K562 (cell line): Measurements from ENCODE around the gene FLAD1. TPM values are rescaled to one million over a fixed set of nuclear protein-coding genes. Genes with fewer than 3 reads are reported as not detected.

Experiments used
- ATAC-seq: fragments of 200-7000 bp; cut with Tn5 transposase; 3 replicates; pipeline ENCODE4 v1.9.1; 2020; ENCODE audit warnings: moderate library complexity
- BruUV-seq: library from RNA; stranded (reverse); fragments of 400-500 nt; replicated peaks from 2 replicates; lab custom pipeline; 2021; lab: Mats Ljungman, UMichigan
- CTCF ChIA-PET: fragments of 300-600 bp; formaldehyde crosslinking; extraction: SDS; loops from one replicate; lab custom pipeline; 2021; ENCODE audit warnings: low intra/inter-chr PET ratio; lab: Yijun Ruan, JAX
- POLR2A ChIA-PET: fragments of 300-600, 350-650 bp; sonication (Branson Sonifier 250); formaldehyde crosslinking; extraction: SDS; loops from one replicate; lab custom pipeline; 2021; ENCODE audit warnings: antibody characterized with exemption, inconsistent platforms; lab: Yijun Ruan, JAX
- DNase-seq, 4 experiments: peaks; one replicate each; pipeline versions ENCODE4 v3.0.0 to v3.0.0-alpha.2; 2011 to 2018; ENCODE audit warnings: low spot score in 3 of 4, mixed read lengths in 3 of 4; ENCODE audit errors: extremely low read depth in 1 of 4
- FAIRE-seq: peaks from 2 replicates; lab custom pipeline; 2011; peaks lifted over from hg19 to GRCh38; lab: Jason Lieb, UNC
- H2AFZ ChIP-seq: 2 replicates; pipeline ENCODE4 v1.6.0; 2011; ENCODE audit warnings: low read depth, low read length, control low read depth, inconsistent platforms
- H3K27ac ChIP-seq: fragments of 200-600 bp; 3 replicates; pipeline ENCODE4 v1.8.0; 2011; ENCODE audit warnings: low read depth, mild to moderate bottlenecking, control low read depth, inconsistent platforms, low read length, moderate library complexity, mixed read lengths; ENCODE audit errors: extremely low read depth
- H3K27me3 ChIP-seq, 2 experiments: fragments of 300-600 bp in 1 of 2; 2 replicates in 1 of 2; 3 replicates in 1 of 2; pipeline versions ENCODE4 v1.6.0 to v1.8.0; 2011; ENCODE audit warnings: inconsistent platforms in 2 of 2, low read length in 2 of 2, mild to moderate bottlenecking in 1 of 2, mixed read lengths in 1 of 2, moderate library complexity in 1 of 2; ENCODE audit not compliant: control insufficient read depth in 2 of 2, insufficient read depth in 2 of 2
- H3K36me3 ChIP-seq: fragments of 300-600 bp; 3 replicates; pipeline ENCODE4 v1.8.0; 2011; ENCODE audit warnings: mild to moderate bottlenecking, low read length, inconsistent platforms; ENCODE audit not compliant: control insufficient read depth, insufficient read depth
- H3K4me1 ChIP-seq, 2 experiments: fragments of 200-600 bp in 1 of 2; replicated peaks in 1 of 2; 2 replicates in 1 of 2; 3 replicates in 1 of 2; pipeline versions ENCODE4 v1.5.1 to v1.8.0; 2011; ENCODE audit warnings: inconsistent platforms in 2 of 2, low read length in 2 of 2, mild to moderate bottlenecking in 1 of 2, mixed read lengths in 1 of 2, moderate library complexity in 1 of 2; ENCODE audit not compliant: control insufficient read depth in 2 of 2, insufficient read depth in 2 of 2
- H3K4me2 ChIP-seq: 2 replicates; pipeline ENCODE4 v1.6.1; 2011; ENCODE audit warnings: low read length, control low read depth, inconsistent platforms, mixed read lengths; ENCODE audit not compliant: insufficient read depth
- H3K4me3 ChIP-seq: fragments of 200-600 bp; sonication (generic), shearing (Covaris generic); 2 replicates; pipeline ENCODE4 v1.5.1; 2016; ENCODE audit warnings: control low read depth, inconsistent platforms
- H3K79me2 ChIP-seq: fragments of 200-600 bp; 3 replicates; pipeline ENCODE4 v1.8.0; 2011; ENCODE audit warnings: low read length, inconsistent platforms; ENCODE audit not compliant: control insufficient read depth, insufficient read depth
- H3K9ac ChIP-seq, 2 experiments: 2 replicates each; pipeline versions ENCODE4 v1.6.0 to v1.6.1; 2011; ENCODE audit warnings: low read depth in 2 of 2, low read length in 2 of 2, control low read depth in 1 of 2, inconsistent platforms in 1 of 2, mild to moderate bottlenecking in 1 of 2, mixed read lengths in 1 of 2; ENCODE audit not compliant: insufficient read depth in 1 of 2
- H3K9me1 ChIP-seq: one replicate; pipeline ENCODE4 v1.6.0; 2011; ENCODE audit warnings: inconsistent platforms, mild to moderate bottlenecking, low read length, moderate library complexity; ENCODE audit not compliant: control insufficient read depth, insufficient read depth
- H3K9me3 ChIP-seq: replicated peaks from 2 replicates; pipeline ENCODE4 v1.5.1; 2011; ENCODE audit warnings: low read depth, low read length, inconsistent platforms; ENCODE audit not compliant: control insufficient read depth, insufficient read depth
- H4K20me1 ChIP-seq: replicated peaks from 2 replicates; pipeline ENCODE4 v1.6.1; 2011; ENCODE audit warnings: low read length, inconsistent platforms, mixed read lengths; ENCODE audit not compliant: control insufficient read depth, insufficient read depth
- CCAR2 ChIP-seq: fragments of 200-400 bp; formaldehyde crosslinking; IDR thresholded peaks from 2 replicates; pipeline ENCODE4 v1.6.1; 2017; ENCODE audit warnings: mild to moderate bottlenecking, low read depth, low read length
- ETS2 ChIP-seq: IDR thresholded peaks from 2 replicates; pipeline ENCODE4 v1.6.1; 2016; ENCODE audit warnings: borderline replicate concordance, missing genetic modification characterization, mild to moderate bottlenecking, moderate library complexity, missing compliant biosample characterization; ENCODE audit not compliant: poor library complexity, severe bottlenecking
- FUS ChIP-seq: fragments of 200-400 bp; formaldehyde crosslinking; optimal IDR thresholded peaks from 2 replicates; pipeline ENCODE3; 2017; ENCODE audit warnings: low read depth, low read length
- IFI16 ChIP-seq: fragments of 250-450 bp; sonication (Bioruptor Pico); IDR thresholded peaks from 2 replicates; pipeline ENCODE4 v2.1.2; 2022; ENCODE audit warnings: mild to moderate bottlenecking, inconsistent platforms
- KAT8 ChIP-seq: fragments of 450-650 bp; IDR thresholded peaks from 2 replicates; pipeline ENCODE4 v1.6.1; 2016; ENCODE audit warnings: low read depth, mild to moderate bottlenecking
- KHSRP ChIP-seq: fragments of 450-650 bp; IDR thresholded peaks from 2 replicates; pipeline ENCODE4 v1.6.1; 2017
- PML ChIP-seq: IDR thresholded peaks from 2 replicates; pipeline ENCODE4 v1.6.1; 2012; ENCODE audit warnings: low read length, inconsistent platforms
- PTBP1 ChIP-seq: fragments of 200-400 bp; formaldehyde crosslinking; IDR thresholded peaks from 2 replicates; pipeline ENCODE4 v1.6.1; 2017; ENCODE audit warnings: low read depth, low read length
- WGBS: fragments of 100-300 bp; shearing (Covaris generic); methylation state at CpG from one replicate; pipeline ENCODE4 v1.1.6; 2016; ENCODE audit warnings: low coverage, mixed read lengths; ENCODE audit not compliant: insufficient coverage; ENCODE audit errors: missing lambda C conversion rate; 5-methylcytosine and 5-hydroxymethylcytosine counted together
- in situ Hi-C: fragments of 300-500 bp; cut with MboI; formaldehyde crosslinking; loops from 4 replicates; pipeline ENCODE4 v1.15.0; 2018; ENCODE audit warnings: inconsistent platforms, mixed read lengths
- intact Hi-C: fragments of 100-400 bp; cut with micrococcal nuclease; formaldehyde crosslinking; loops from 2 replicates; pipeline ENCODE4 v1.14.2; 2022
- polyA plus RNA-seq, 8 experiments: library from polyadenylated mRNA; depleted of rRNA in 4 of 8; stranded (reverse) in 5 of 8; unstranded in 3 of 8; fragments of >200 nt; fragmentation: Nextera tagmentation in 2 of 8; fragmentation: Illumina TruSeq in 1 of 8; extraction: Ambion mirVana in 2 of 8; extraction: Trizol in 1 of 8; gene quantifications; 2 replicates each; pipeline versions ENCODE4 v1.2.1 to v1.2.3, GENCODE V29; 2011 to 2014; ENCODE audit warnings: inconsistent platforms in 1 of 8, missing spikeins in 1 of 8
- total RNA-seq, 7 experiments: library from RNA; depleted of rRNA in 6 of 7; stranded (reverse); fragments of >200 nt in 6 of 7; fragmentation: Illumina TruSeq in 2 of 7; extraction: Trizol in 2 of 7; gene quantifications; 2 replicates each; pipeline versions ENCODE4 v1.2.1 to v1.2.3, GENCODE V29; 2011 to 2021; ENCODE audit warnings: low replicate concordance in 1 of 7
- TF ChIP-seq, protein P1 (sequence below): fragments of 450-650 bp; IDR thresholded peaks from 2 replicates; pipeline ENCODE4 v1.6.1; 2017; ENCODE audit warnings: antibody characterized with exemption, mild to moderate bottlenecking
- TF ChIP-seq, protein P2 (sequence below), 2 experiments: fragments of 450-650 bp; IDR thresholded peaks; 2 replicates each; pipeline ENCODE4 v1.6.1; 2018; ENCODE audit warnings: mild to moderate bottlenecking in 2 of 2, low read depth in 1 of 2; ENCODE audit not compliant: partially characterized antibody in 2 of 2

Gene FLAD1
- total and polyA plus RNA-seq, 9 of the 15 experiments (the other 6 are each of a cell fraction or from before 2014, with no cell fraction given): 24.9 to 85.8 (median 67.0) TPM

DNA sequence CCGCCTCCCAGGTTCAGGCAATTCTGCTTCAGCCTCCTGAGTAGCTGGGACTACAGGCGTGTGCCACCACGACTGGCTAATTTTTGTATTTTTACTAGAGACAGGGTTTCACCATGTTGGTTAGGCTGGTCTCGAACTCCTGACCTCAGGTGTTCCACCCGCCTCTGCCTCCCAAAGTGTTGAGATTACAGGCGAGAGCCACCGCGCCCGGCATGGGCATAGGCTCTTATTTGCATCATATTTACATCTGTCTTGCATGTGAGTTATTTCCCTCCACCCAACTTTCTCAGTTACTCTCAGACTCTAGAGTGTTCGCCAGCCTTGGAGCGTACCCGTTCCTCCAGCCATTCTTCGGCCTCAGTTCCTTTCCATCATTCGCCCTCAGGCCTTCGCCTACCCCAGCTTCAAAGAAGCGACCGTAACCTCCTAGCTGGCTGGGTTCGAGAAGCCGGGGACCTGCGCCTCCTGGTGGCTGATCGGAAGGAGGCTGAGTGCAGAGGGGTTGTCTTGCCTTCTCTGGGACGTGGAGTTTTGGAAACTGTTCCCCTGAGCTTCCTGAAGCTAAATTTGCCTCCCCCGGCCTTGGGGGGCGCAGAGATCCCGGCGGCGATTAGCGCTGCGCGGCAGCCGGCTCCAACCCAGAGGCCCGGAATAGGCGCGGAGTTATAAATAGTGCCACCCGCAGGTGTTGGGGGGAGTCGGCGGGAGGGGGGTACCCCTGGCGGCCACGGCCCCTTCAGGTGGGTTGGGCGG, 15.8 kb downstream of the FLAD1 start:
- intact Hi-C loops (no loop called here), in situ Hi-C loops (no loop called here)
- Histone ChIP-seq H3K4me1 (peaks cover 32 to 59% of the 10 kb centered on the region in 2 experiments), H3K36me3 (peaks cover 3% of the 10 kb centered on the region; the same call in 1 of the 3 replicates), H3K9ac (peak overlapping the region; percentile 53 to 96; a peak in 3 of 4 replicates), H3K27ac (peak overlapping the region; percentile 97), H3K9me3 (no peaks in the 10 kb centered on the region), H3K4me2 (peak overlapping the region; percentile 85), H3K4me3 (peak overlapping the region; percentile 71), H3K9me1 (no peaks in the 10 kb centered on the region), H3K27me3 (no peaks in the 10 kb centered on the region), H4K20me1 (no peaks in the 10 kb centered on the region), H2AFZ (peak overlapping the region; percentile 94), H3K79me2 (peaks cover 21% of the 10 kb centered on the region)
- no TSS peak for BruUV-seq
- peak; percentile 90 for FAIRE-seq
- 16% methylated on average over 39 of the region's 40 CpGs for WGBS
- peak; percentile 69 to 90 (median 74) for DNase-seq
- peak; percentile 25 for ATAC-seq
- ChIA-PET CTCF (interaction anchor here (0.7 to 1.8 kb wide), 7 partner anchors 16 to 575 kb away, joined by 3 to 5 read pairs (median 3); partner anchors contain the start of genes FLAD1 and PBXIP1), POLR2A (interaction anchor here (0.6 to 8.2 kb wide), 11 partner anchors 10 to 92 kb away, joined by 3 to 80 read pairs (median 3); partner anchors contain the start of genes FLAD1 and SHC1)
- TF ChIP-seq, protein P1, sequence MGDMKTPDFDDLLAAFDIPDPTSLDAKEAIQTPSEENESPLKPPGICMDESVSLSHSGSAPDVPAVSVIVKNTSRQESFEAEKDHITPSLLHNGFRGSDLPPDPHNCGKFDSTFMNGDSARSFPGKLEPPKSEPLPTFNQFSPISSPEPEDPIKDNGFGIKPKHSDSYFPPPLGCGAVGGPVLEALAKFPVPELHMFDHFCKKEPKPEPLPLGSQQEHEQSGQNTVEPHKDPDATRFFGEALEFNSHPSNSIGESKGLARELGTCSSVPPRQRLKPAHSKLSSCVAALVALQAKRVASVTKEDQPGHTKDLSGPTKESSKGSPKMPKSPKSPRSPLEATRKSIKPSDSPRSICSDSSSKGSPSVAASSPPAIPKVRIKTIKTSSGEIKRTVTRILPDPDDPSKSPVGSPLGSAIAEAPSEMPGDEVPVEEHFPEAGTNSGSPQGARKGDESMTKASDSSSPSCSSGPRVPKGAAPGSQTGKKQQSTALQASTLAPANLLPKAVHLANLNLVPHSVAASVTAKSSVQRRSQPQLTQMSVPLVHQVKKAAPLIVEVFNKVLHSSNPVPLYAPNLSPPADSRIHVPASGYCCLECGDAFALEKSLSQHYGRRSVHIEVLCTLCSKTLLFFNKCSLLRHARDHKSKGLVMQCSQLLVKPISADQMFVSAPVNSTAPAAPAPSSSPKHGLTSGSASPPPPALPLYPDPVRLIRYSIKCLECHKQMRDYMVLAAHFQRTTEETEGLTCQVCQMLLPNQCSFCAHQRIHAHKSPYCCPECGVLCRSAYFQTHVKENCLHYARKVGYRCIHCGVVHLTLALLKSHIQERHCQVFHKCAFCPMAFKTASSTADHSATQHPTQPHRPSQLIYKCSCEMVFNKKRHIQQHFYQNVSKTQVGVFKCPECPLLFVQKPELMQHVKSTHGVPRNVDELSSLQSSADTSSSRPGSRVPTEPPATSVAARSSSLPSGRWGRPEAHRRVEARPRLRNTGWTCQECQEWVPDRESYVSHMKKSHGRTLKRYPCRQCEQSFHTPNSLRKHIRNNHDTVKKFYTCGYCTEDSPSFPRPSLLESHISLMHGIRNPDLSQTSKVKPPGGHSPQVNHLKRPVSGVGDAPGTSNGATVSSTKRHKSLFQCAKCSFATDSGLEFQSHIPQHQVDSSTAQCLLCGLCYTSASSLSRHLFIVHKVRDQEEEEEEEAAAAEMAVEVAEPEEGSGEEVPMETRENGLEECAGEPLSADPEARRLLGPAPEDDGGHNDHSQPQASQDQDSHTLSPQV: no peak; the same call in 1 of the 2 replicates
- TF ChIP-seq FUS (no peak), PTBP1 (no peak), ETS2 (no peak), KHSRP (no peak), PML (no peak; the same call in 1 of the 2 replicates), KAT8 (no peak), IFI16 (CRISPR knock-in tag) (no peak), CCAR2 (no peak)
- TF ChIP-seq, protein P2, sequence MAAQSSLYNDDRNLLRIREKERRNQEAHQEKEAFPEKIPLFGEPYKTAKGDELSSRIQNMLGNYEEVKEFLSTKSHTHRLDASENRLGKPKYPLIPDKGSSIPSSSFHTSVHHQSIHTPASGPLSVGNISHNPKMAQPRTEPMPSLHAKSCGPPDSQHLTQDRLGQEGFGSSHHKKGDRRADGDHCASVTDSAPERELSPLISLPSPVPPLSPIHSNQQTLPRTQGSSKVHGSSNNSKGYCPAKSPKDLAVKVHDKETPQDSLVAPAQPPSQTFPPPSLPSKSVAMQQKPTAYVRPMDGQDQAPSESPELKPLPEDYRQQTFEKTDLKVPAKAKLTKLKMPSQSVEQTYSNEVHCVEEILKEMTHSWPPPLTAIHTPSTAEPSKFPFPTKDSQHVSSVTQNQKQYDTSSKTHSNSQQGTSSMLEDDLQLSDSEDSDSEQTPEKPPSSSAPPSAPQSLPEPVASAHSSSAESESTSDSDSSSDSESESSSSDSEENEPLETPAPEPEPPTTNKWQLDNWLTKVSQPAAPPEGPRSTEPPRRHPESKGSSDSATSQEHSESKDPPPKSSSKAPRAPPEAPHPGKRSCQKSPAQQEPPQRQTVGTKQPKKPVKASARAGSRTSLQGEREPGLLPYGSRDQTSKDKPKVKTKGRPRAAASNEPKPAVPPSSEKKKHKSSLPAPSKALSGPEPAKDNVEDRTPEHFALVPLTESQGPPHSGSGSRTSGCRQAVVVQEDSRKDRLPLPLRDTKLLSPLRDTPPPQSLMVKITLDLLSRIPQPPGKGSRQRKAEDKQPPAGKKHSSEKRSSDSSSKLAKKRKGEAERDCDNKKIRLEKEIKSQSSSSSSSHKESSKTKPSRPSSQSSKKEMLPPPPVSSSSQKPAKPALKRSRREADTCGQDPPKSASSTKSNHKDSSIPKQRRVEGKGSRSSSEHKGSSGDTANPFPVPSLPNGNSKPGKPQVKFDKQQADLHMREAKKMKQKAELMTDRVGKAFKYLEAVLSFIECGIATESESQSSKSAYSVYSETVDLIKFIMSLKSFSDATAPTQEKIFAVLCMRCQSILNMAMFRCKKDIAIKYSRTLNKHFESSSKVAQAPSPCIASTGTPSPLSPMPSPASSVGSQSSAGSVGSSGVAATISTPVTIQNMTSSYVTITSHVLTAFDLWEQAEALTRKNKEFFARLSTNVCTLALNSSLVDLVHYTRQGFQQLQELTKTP (IDR thresholded peaks at IDR 0.05; ENCODE audit: low read depth in 1 of 2, partially characterized antibody in 2 of 2): no peak
